Astrocyte of the cerebellum (primary cell): ENCODE data around the gene ELOVL3.

Experiments used
- DNase-seq: peaks from one replicate; pipeline ENCODE4 v3.0.0-alpha.2; 2011; ENCODE audit warnings: low read depth
- H3K4me3 ChIP-seq: 2 replicates; pipeline ENCODE4 v1.5.1; 2011; ENCODE audit warnings: mild to moderate bottlenecking, low read depth, low read length, moderate library complexity
- in situ Hi-C: cut with HindIII; loops from 2 replicates; pipeline ENCODE4 v1.10.0; 2017; ENCODE audit warnings: low sequenced_read_pairs
- TF ChIP-seq, protein P1 (sequence below): IDR thresholded peaks from 2 replicates; pipeline ENCODE4 v1.5.1; 2012; ENCODE audit warnings: low read length, low read depth, moderate library complexity, mild to moderate bottlenecking; ENCODE audit errors: missing control alignments

The ELOVL3 gene

DNA sequence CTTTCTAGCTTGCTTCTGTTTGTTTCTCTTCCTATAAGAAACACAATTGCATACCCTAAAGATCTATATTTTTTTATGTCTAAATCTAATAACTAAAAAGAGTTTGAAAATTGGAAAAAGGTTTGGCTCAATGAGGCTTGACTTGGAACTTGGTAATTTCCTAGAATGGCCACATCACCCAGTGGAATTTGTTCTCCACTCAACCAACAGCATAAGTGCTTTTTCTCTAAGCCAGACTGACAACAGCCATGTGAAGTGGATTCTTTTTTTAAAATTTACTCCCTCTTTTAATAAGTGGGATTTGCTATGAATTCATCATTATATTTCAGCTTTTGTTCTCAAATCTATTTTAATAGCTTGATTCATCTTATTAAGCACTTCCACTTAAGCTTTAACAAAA lies 53.0 kb downstream of the ELOVL3 start:
- TF ChIP-seq, protein P1, sequence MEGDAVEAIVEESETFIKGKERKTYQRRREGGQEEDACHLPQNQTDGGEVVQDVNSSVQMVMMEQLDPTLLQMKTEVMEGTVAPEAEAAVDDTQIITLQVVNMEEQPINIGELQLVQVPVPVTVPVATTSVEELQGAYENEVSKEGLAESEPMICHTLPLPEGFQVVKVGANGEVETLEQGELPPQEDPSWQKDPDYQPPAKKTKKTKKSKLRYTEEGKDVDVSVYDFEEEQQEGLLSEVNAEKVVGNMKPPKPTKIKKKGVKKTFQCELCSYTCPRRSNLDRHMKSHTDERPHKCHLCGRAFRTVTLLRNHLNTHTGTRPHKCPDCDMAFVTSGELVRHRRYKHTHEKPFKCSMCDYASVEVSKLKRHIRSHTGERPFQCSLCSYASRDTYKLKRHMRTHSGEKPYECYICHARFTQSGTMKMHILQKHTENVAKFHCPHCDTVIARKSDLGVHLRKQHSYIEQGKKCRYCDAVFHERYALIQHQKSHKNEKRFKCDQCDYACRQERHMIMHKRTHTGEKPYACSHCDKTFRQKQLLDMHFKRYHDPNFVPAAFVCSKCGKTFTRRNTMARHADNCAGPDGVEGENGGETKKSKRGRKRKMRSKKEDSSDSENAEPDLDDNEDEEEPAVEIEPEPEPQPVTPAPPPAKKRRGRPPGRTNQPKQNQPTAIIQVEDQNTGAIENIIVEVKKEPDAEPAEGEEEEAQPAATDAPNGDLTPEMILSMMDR = no peak
- in situ Hi-C loops = no loop called here
- H3K4me3 ChIP-seq = no peak overlapping the region
- DNase-seq = no peak
